ENCODE results near the gene TTC13.

- TF ChIP-seq HNF4A (conservative IDR thresholded peaks at IDR 0.05) (no peak), CTCF (IDR thresholded peaks at IDR 0.05; ENCODE audit: low read depth, low read length, missing input control) (no peak), JUND (IDR thresholded peaks at IDR 0.05) (no peak), SP1 (IDR thresholded peaks at IDR 0.05) (no peak), MAX (IDR thresholded peaks at IDR 0.05) (no peak), RXRA (IDR thresholded peaks at IDR 0.05) (no peak), ZBTB33 (IDR thresholded peaks at IDR 0.05) (no peak), TAF1 (conservative IDR thresholded peaks at IDR 0.05) (no peak), FOXA1 (IDR thresholded peaks at IDR 0.05) (no peak), HNF4G (IDR thresholded peaks at IDR 0.05) (no peak), EGR1 (IDR thresholded peaks at IDR 0.05; ENCODE audit: low read depth in 2 of 2) (no peak)
These were observed 8.2 kb downstream of the TTC13 start for GRCh38 chr1:230970432-230970831.
